Panc1 (cell line): ENCODE data around the gene IL2RA. TPM values are rescaled to one million over a fixed set of nuclear protein-coding genes. Genes with fewer than 3 reads are reported as not detected.

Experiments used
- ATAC-seq: fragments of 200-7000 bp; cut with Tn5 transposase; 2 replicates; pipeline ENCODE4 v1.9.1; 2020; ENCODE audit warnings: mild to moderate bottlenecking, moderate library complexity
- BruUV-seq: library from RNA; stranded (reverse); fragments of 400-500 nt; replicated peaks from 2 replicates; lab custom pipeline; 2021; lab: Mats Ljungman, UMichigan
- CTCF ChIA-PET: fragments of 300-600 bp; sonication (Branson Sonifier 250); formaldehyde crosslinking; loops from one replicate; lab custom pipeline; 2022; ENCODE audit warnings: antibody characterized with exemption; lab: Charles Lee
- POLR2A ChIA-PET: fragments of 300-600 bp; sonication (Branson Sonifier 250); formaldehyde crosslinking; loops from one replicate; lab custom pipeline; 2022; ENCODE audit warnings: antibody characterized with exemption; lab: Charles Lee
- DNase-seq: peaks from one replicate; pipeline ENCODE4 v3.0.0-alpha.2; 2010; ENCODE audit warnings: low read depth, low spot score
- H3K27ac ChIP-seq: 2 replicates; pipeline ENCODE4 v1.5.1; 2011; ENCODE audit warnings: mild to moderate bottlenecking, low read length, inconsistent platforms
- H3K27me3 ChIP-seq: fragments of 200-500 bp; sonication (Bioruptor generic); 2 replicates; pipeline ENCODE4 v1.6.0; 2014; ENCODE audit warnings: low read length, inconsistent platforms; ENCODE audit not compliant: control insufficient read depth, insufficient read depth
- H3K36me3 ChIP-seq: fragments of 200-500 bp; sonication (Bioruptor generic); 2 replicates; pipeline ENCODE4 v1.5.1; 2014; ENCODE audit warnings: inconsistent platforms, mild to moderate bottlenecking, low read length, moderate library complexity; ENCODE audit not compliant: control insufficient read depth, insufficient read depth
- H3K4me1 ChIP-seq: 2 replicates; pipeline ENCODE4 v1.5.1; 2011; ENCODE audit warnings: inconsistent platforms, mild to moderate bottlenecking, low read length, moderate library complexity; ENCODE audit not compliant: control insufficient read depth, insufficient read depth
- H3K4me3 ChIP-seq, 2 experiments: 2 replicates each; pipeline ENCODE4 v1.5.1; 2011 to 2012; ENCODE audit warnings: low read depth in 2 of 2, low read length in 2 of 2, mild to moderate bottlenecking in 2 of 2, inconsistent platforms in 1 of 2, moderate library complexity in 1 of 2
- H3K9me3 ChIP-seq: fragments of 200-500 bp; sonication (Bioruptor generic); 2 replicates; pipeline ENCODE4 v1.5.1; 2014; ENCODE audit warnings: low read depth, mild to moderate bottlenecking, inconsistent platforms, low read length, moderate library complexity; ENCODE audit not compliant: control insufficient read depth, insufficient read depth
- POLR2AphosphoS5 ChIP-seq: IDR thresholded peaks from 2 replicates; pipeline ENCODE4 v1.6.1; 2012; ENCODE audit warnings: mild to moderate bottlenecking, low read depth, low read length, moderate library complexity
- SIN3A ChIP-seq: IDR thresholded peaks from 2 replicates; pipeline ENCODE4 v1.6.1; 2012; ENCODE audit warnings: low read depth, mild to moderate bottlenecking, low read length, moderate library complexity, borderline replicate concordance; ENCODE audit not compliant: insufficient read depth
- TCF7L2 ChIP-seq: IDR thresholded peaks from 2 replicates; pipeline ENCODE4 v1.6.1; 2011; ENCODE audit warnings: mild to moderate bottlenecking, low read depth, low read length, inconsistent platforms
- in situ Hi-C: cut with HindIII; loops from 2 replicates; pipeline ENCODE4 v1.10.0; 2016; ENCODE audit warnings: low sequenced_read_pairs, low pct_unique_long_range_greater_than_20kb
- intact Hi-C: fragments of 100-400 bp; cut with micrococcal nuclease; formaldehyde crosslinking; loops from one replicate; pipeline ENCODE4 v1.10.0; 2022; ENCODE audit not compliant: unreplicated experiment
- total RNA-seq: library from RNA; stranded (reverse); gene quantifications from one replicate; pipeline ENCODE4 v1.2.1, GENCODE V29; 2021; ENCODE audit not compliant: unreplicated experiment
- TF ChIP-seq, protein P1 (sequence below): fragments of 450-650 bp; IDR thresholded peaks from 2 replicates; pipeline ENCODE4 v1.5.1; 2017; ENCODE audit warnings: mild to moderate bottlenecking
- TF ChIP-seq, protein P2 (sequence below), 2 experiments: IDR thresholded peaks; 2 replicates each; pipeline ENCODE4 v1.6.1; 2011 to 2012; ENCODE audit warnings: low read depth in 2 of 2, control low read depth in 1 of 2, low read length in 1 of 2, mild to moderate bottlenecking in 1 of 2, moderate library complexity in 1 of 2; ENCODE audit not compliant: insufficient read depth in 1 of 2

The IL2RA gene
- total RNA-seq, 1 experiment from 2014 or later = 0.33 TPM

DNA sequence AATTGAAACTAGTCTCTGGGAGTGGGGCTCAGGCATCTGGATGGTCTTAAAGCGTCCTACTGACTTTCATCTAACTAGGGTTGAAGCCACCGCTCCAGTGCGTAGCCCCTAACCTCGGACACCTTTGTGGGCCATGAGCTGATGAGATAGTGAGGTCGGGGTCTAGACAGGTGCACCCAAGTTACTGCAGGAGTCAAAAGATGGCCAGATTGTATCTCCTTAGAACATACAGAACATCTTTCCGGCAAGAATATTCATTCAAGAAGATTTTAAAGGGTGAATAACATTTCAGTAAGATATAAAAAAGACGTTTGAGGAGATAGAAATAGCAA lies 47.2 kb upstream of the IL2RA start:
- Histone ChIP-seq H3K4me1 (no peaks in the 10 kb centered on the region), H3K27me3 (no peaks in the 10 kb centered on the region), H3K4me3 (no peak overlapping the region), H3K27ac (no peak overlapping the region), H3K9me3 (no peaks in the 10 kb centered on the region), H3K36me3 (peaks cover 35% of the 10 kb centered on the region)
- TF ChIP-seq SIN3A (no peak), TCF7L2 (no peak), POLR2AphosphoS5 (no peak)
- TF ChIP-seq, protein P1, sequence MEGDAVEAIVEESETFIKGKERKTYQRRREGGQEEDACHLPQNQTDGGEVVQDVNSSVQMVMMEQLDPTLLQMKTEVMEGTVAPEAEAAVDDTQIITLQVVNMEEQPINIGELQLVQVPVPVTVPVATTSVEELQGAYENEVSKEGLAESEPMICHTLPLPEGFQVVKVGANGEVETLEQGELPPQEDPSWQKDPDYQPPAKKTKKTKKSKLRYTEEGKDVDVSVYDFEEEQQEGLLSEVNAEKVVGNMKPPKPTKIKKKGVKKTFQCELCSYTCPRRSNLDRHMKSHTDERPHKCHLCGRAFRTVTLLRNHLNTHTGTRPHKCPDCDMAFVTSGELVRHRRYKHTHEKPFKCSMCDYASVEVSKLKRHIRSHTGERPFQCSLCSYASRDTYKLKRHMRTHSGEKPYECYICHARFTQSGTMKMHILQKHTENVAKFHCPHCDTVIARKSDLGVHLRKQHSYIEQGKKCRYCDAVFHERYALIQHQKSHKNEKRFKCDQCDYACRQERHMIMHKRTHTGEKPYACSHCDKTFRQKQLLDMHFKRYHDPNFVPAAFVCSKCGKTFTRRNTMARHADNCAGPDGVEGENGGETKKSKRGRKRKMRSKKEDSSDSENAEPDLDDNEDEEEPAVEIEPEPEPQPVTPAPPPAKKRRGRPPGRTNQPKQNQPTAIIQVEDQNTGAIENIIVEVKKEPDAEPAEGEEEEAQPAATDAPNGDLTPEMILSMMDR = no peak
- TF ChIP-seq, protein P2, sequence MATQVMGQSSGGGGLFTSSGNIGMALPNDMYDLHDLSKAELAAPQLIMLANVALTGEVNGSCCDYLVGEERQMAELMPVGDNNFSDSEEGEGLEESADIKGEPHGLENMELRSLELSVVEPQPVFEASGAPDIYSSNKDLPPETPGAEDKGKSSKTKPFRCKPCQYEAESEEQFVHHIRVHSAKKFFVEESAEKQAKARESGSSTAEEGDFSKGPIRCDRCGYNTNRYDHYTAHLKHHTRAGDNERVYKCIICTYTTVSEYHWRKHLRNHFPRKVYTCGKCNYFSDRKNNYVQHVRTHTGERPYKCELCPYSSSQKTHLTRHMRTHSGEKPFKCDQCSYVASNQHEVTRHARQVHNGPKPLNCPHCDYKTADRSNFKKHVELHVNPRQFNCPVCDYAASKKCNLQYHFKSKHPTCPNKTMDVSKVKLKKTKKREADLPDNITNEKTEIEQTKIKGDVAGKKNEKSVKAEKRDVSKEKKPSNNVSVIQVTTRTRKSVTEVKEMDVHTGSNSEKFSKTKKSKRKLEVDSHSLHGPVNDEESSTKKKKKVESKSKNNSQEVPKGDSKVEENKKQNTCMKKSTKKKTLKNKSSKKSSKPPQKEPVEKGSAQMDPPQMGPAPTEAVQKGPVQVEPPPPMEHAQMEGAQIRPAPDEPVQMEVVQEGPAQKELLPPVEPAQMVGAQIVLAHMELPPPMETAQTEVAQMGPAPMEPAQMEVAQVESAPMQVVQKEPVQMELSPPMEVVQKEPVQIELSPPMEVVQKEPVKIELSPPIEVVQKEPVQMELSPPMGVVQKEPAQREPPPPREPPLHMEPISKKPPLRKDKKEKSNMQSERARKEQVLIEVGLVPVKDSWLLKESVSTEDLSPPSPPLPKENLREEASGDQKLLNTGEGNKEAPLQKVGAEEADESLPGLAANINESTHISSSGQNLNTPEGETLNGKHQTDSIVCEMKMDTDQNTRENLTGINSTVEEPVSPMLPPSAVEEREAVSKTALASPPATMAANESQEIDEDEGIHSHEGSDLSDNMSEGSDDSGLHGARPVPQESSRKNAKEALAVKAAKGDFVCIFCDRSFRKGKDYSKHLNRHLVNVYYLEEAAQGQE (IDR thresholded peaks at IDR 0.05; ENCODE audit: insufficient read depth in 1 of 2, low read depth in 2 of 2, low read length in 1 of 2) = no peak
- ATAC-seq (no peak), DNase-seq (no peak)
- BruUV-seq = no TSS peak
- in situ Hi-C loops (no loop called here), intact Hi-C loops (loop anchor here (2.0 to 10.0 kb wide), 2 partner anchors 45 to 293 kb away; no protein-coding TSS in a partner anchor)
- CTCF ChIA-PET = no interaction called here
- POLR2A ChIA-PET = no interaction called here

- no TSS peak for BruUV-seq
- ChIA-PET CTCF (no interaction called here), POLR2A (no interaction called here)
- intact Hi-C loops = loop anchor here (2.0 to 10.0 kb wide), 2 partner anchors 46 to 294 kb away; no protein-coding TSS in a partner anchor
- Histone ChIP-seq H3K4me1 (no peaks in the 10 kb centered on the region), H3K9me3 (no peaks in the 10 kb centered on the region), H3K36me3 (peaks cover 33% of the 10 kb centered on the region), H3K4me3 (no peak overlapping the region), H3K27me3 (no peaks in the 10 kb centered on the region), H3K27ac (no peak overlapping the region)
- TF ChIP-seq, protein P2 (IDR thresholded peaks at IDR 0.05; ENCODE audit: insufficient read depth in 1 of 2, low read depth in 2 of 2, low read length in 1 of 2) = no peak
- TF ChIP-seq, protein P1 = peak; percentile 76
- TF ChIP-seq TCF7L2 = no peak
- DNase-seq = peak; percentile 20
- ATAC-seq = no peak
- in situ Hi-C loops = no loop called here
These were observed 46.7 kb upstream of the IL2RA start for GRCh38 chr10:6108631-6109443.
